Muscle layer of colon (tissue), 2 donors: Measurements from ENCODE around the gene C12orf57.

ENCODE experiments used
- H3K27ac ChIP-seq: one replicate; pipeline ENCODE4 v1.7.0; 2013; ENCODE audit warnings: low read depth, mild to moderate bottlenecking, low read length, moderate library complexity
- H3K27me3 ChIP-seq, 2 donors: one replicate each; pipeline ENCODE4 v1.7.0; 2013; ENCODE audit warnings: low read length in 2 of 2, mild to moderate bottlenecking in 2 of 2; ENCODE audit not compliant: insufficient read depth in 2 of 2, control insufficient read depth in 1 of 2
- H3K36me3 ChIP-seq: one replicate; pipeline ENCODE4 v1.7.0; 2013; ENCODE audit warnings: mild to moderate bottlenecking, low read length; ENCODE audit not compliant: insufficient read depth
- H3K4me1 ChIP-seq: one replicate; pipeline ENCODE4 v1.7.0; 2013; ENCODE audit warnings: mild to moderate bottlenecking, low read length; ENCODE audit not compliant: insufficient read depth
- H3K4me3 ChIP-seq, 2 donors: one replicate each; pipeline ENCODE4 v1.7.0; 2013; ENCODE audit warnings: low read length in 2 of 2, low read depth in 1 of 2, mild to moderate bottlenecking in 1 of 2, moderate library complexity in 1 of 2
- H3K9ac ChIP-seq: one replicate; pipeline ENCODE4 v1.7.0; 2013; ENCODE audit warnings: low read length
- H3K9me3 ChIP-seq: one replicate; pipeline ENCODE4 v1.7.0; 2013; ENCODE audit warnings: mild to moderate bottlenecking, low read length
- donor health status: abdominal sarcoma.
- donor health status: Adenocarcinoma of cecum.

The C12orf57 gene

DNA sequence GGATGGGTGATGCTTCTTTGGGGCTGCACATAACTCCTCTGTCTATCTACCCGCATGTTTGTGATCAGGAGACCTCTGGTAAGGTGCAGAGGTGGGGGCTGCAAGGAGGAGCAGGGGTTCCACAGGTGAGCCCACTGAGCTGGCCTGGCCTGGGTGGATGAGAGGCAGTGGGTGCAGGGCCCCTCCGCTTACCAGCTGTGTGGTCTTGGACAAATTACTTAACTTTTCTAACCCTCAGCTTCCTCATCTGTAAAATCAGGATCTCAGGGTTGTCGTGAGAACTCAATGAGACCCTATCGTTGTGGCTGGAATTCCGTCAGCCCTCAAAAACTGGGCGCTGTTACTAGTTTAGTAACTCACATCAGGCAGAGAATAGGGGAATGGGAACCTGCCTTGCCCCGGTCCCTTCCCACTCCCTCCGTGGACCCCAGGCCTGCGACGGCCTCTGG, 14.8 kb downstream of the C12orf57 start:
- Histone ChIP-seq H3K9ac (no peak overlapping the region), H3K4me1 (peaks cover 29% of the 10 kb centered on the region), H3K27ac (no peak overlapping the region), H3K36me3 (no peaks in the 10 kb centered on the region), H3K9me3 (no peaks in the 10 kb centered on the region), H3K27me3 (no peaks in the 10 kb centered on the region), H3K4me3 (no peak overlapping the region)

- Histone ChIP-seq H3K4me1 (peaks cover 26% of the 10 kb centered on the region), H3K4me3 (no peak overlapping the region), H3K9ac (no peak overlapping the region), H3K27me3 (no peaks in the 10 kb centered on the region), H3K27ac (no peak overlapping the region), H3K36me3 (no peaks in the 10 kb centered on the region), H3K9me3 (no peaks in the 10 kb centered on the region)
Measured at GRCh38 chr12:6959058-6959804, 15.4 kb downstream of the C12orf57 start.

DNA sequence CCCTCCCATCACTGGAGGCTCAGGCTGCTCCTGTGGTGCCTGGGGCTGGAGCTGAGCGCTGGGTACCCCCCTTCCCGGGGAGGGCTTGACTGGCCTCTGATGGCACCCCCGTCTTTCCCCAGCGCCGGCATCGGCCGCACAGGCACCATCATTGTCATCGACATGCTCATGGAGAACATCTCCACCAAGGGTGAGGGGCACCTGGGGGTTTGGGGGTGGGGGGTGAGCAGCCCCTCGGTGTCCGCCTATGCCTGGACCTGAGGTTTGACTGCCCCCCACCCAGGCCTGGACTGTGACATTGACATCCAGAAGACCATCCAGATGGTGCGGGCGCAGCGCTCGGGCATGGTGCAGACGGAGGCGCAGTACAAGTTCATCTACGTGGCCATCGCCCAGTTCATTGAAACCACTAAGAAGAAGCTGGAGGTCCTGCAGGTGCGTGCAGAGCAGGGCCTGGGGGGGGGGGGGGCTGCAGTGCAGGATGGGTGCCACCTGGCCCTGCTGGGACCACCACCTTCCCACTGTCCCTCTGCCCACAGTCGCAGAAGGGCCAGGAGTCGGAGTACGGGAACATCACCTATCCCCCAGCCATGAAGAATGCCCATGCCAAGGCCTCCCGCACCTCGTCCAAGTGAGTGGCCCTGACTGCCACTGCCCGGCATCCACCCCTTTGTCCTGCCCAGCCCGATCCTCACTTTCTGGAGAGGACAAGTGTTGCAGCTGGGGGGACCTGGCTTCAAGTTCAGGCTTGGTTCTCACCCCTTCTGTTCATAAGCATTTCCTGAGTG, 16.2 kb downstream of the C12orf57 start:
- peaks cover 30% of the 10 kb centered on the region for H3K4me1 ChIP-seq
- no peaks in the 10 kb centered on the region for H3K36me3 ChIP-seq
- no peak overlapping the region for H3K4me3 ChIP-seq
- H3K9me3 ChIP-seq = no peaks in the 10 kb centered on the region
- no peak overlapping the region for H3K9ac ChIP-seq
- H3K27me3 ChIP-seq = no peaks in the 10 kb centered on the region
- no peak overlapping the region for H3K27ac ChIP-seq

GRCh38 chr12:6960593-6961277, 16.9 kb downstream of the C12orf57 start:
- peaks cover 31% of the 10 kb centered on the region for H3K4me1 ChIP-seq
- H3K36me3 ChIP-seq = peaks cover 6% of the 10 kb centered on the region
- H3K9ac ChIP-seq = peak overlapping the region; percentile 0
- H3K4me3 ChIP-seq = peak overlapping the region in 1 of 2 donors; percentile 25
- H3K27me3 ChIP-seq = no peaks in the 10 kb centered on the region
- H3K27ac ChIP-seq = no peak overlapping the region
- no peaks in the 10 kb centered on the region for H3K9me3 ChIP-seq

DNA sequence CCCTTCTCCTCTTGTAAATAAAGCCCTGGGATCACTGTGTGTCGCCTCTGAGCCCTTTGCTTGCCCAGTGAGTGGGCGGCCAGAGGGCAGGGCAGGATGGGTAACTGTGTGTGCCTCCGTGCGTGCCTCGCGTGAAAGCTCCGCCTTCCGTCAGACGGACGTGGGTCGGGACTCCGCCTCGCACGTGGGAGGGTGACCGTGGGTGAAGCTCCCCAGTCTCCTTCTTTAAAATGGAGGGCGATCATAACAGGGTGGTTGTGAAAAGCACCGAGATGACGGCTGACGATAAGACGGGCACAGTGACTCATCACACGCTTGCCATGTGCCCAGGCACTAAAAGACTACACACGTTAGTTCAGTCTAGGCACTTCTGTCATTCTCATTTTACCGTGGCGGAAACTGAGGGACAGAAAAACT, 17.5 kb downstream of the C12orf57 start:
- Histone ChIP-seq H3K27me3 (no peaks in the 10 kb centered on the region), H3K4me3 (peak overlapping the region in 1 of 2 donors; percentile 25), H3K9me3 (no peaks in the 10 kb centered on the region), H3K27ac (peak overlapping the region; percentile 51), H3K9ac (peak overlapping the region; percentile 0), H3K4me1 (peaks cover 31% of the 10 kb centered on the region), H3K36me3 (peaks cover 12% of the 10 kb centered on the region)

GRCh38 chr12:6961695-6962284, 18.0 kb downstream of the C12orf57 start:
- Histone ChIP-seq H3K9ac (peak overlapping the region; percentile 0), H3K36me3 (peaks cover 17% of the 10 kb centered on the region), H3K4me1 (peaks cover 31% of the 10 kb centered on the region), H3K9me3 (no peaks in the 10 kb centered on the region), H3K4me3 (peak overlapping the region in 1 of 2 donors; percentile 25), H3K27ac (peak overlapping the region; percentile 51), H3K27me3 (no peaks in the 10 kb centered on the region)

- no peaks in the 10 kb centered on the region for H3K27me3 ChIP-seq
- no peak overlapping the region for H3K4me3 ChIP-seq
- peaks cover 31% of the 10 kb centered on the region for H3K4me1 ChIP-seq
- H3K9me3 ChIP-seq = no peaks in the 10 kb centered on the region
- peak overlapping the region; percentile 51 for H3K27ac ChIP-seq
- peaks cover 23% of the 10 kb centered on the region for H3K36me3 ChIP-seq
- H3K9ac ChIP-seq = no peak overlapping the region
Measured at GRCh38 chr12:6962285-6963015, 18.6 kb downstream of the C12orf57 start.

DNA sequence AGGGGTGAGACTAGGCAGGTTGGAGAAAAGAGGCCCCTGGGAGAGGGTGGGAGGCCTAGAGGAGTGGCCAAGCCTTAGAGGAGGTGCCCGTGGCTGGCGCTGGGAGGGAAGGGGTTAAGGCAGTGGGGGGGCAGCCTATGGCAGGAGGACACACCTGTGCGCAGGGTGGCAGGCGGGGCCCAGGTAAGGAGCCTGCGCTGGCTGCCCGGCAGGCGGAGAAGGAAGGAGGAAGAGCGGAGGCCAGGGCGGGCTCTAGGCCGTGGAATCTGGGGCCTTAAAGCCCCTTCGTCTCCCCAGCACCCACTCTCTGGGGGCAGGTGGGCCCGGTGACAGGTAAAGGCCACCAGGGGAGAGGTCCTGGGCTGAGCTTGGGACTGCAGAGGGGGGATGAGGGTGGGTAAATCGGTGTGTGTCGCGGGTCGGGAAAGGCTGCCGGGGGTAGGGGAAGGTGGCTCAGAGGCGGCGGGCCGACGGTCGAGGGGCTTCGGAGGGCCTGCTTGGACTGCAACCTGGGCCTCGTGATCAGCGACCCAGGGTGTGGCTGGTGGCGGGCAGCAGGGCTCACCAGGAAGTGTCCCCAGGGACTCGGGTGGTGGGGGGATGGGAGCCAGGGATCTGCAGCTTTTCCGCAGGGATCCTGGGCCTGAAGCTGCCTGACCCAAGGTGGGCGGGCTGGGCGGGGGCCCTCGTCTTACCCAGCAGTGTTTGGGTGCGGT, 19.4 kb downstream of the C12orf57 start:
- Histone ChIP-seq H3K9ac (no peak overlapping the region), H3K27ac (peak overlapping the region; percentile 2)

DNA sequence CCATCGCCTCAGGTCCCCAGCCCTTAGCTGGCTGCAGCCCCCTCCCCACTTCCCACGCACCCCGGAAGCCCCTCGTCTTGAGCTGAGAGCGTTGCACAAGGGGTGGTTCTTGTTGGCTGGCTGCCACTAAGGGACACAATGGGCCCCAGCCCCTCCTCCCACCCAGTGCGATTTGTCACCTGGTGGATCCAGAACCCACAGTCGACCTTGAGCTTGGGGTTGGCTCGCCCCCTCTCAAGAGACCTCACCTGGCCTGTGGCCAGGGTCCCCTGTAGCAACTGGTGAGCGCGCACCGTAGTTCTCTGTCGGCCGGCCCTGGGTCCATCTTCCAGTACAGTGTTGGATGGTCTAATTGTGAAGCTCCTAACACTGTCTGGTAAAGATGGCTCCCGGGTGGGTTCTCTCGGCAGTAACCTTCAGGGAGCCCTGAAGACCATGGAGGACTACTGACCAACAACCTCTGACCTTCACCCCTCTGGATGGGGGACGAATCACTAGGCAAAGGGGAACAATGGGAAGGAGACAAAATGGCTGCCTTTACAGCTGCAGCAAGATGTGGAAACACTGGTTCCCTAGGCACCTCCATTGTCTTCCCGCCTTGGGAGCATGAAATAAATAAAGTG, 20.1 kb downstream of the C12orf57 start:
- Histone ChIP-seq H3K9ac (peak overlapping the region; percentile 24), H3K27me3 (no peaks in the 10 kb centered on the region), H3K4me3 (no peak overlapping the region), H3K4me1 (peaks cover 40% of the 10 kb centered on the region), H3K27ac (peak overlapping the region; percentile 70), H3K9me3 (no peaks in the 10 kb centered on the region), H3K36me3 (peaks cover 38% of the 10 kb centered on the region)

More for the DNA sequence above, 19.4 kb downstream of the C12orf57 start:
- peaks cover 33% of the 10 kb centered on the region for H3K4me1 ChIP-seq
- H3K27me3 ChIP-seq = no peaks in the 10 kb centered on the region
- H3K4me3 ChIP-seq = no peak overlapping the region
- H3K9me3 ChIP-seq = no peaks in the 10 kb centered on the region
- peaks cover 30% of the 10 kb centered on the region for H3K36me3 ChIP-seq

DNA sequence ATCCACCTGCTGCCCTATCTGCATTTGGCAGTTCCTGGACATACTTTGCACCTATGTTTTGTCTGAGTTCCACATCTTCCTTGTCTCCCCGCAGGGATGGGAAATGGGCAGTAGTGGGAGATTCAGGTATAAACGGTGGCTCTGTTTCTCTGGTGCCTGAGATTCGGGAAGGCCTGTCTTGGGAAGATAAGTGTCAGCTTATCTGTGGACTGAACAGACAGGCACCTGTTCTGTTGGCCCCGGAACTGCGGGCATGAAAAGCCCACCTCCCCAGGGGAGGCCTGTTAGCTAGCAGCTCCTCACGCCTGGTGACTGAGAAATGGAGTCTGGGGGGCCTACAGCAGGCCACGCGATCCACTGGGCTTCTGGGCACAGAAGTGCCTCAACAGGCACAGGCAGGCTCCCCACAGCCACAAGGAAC, 20.8 kb downstream of the C12orf57 start:
- H3K9ac ChIP-seq = peak overlapping the region; percentile 24
- H3K36me3 ChIP-seq = peaks cover 41% of the 10 kb centered on the region
- H3K27me3 ChIP-seq = no peaks in the 10 kb centered on the region
- H3K4me1 ChIP-seq = peaks cover 47% of the 10 kb centered on the region
- no peak overlapping the region for H3K4me3 ChIP-seq
- peak overlapping the region; percentile 70 for H3K27ac ChIP-seq
- H3K9me3 ChIP-seq = no peaks in the 10 kb centered on the region
